Measurements from ENCODE around the gene INKA1.

The INKA1 gene

GRCh38 chr3:49799761-49800160 is 3.3 kb upstream of the INKA1 start, which contains the start of gene CDHR4:
CDHR4 (minus strand) TSS chr3:49799873; CDS start chr3:49799812, 61 bp downstream.
- ChIA-PET POLR2A (interaction anchor here (0.9 kb wide), 1 partner anchor 13 kb away, joined by 3 read pairs; the partner anchor contains the start of gene IP6K1), CTCF (interaction anchor here (1.0 to 25.2 kb wide), 5 partner anchors 11 to 69 kb away, joined by 3 to 558 read pairs (median 3); no protein-coding TSS in a partner anchor)
- no peak for DNase-seq (ENCODE audit: extremely low spot score)
- TF ChIP-seq CTCF (IDR thresholded peaks at IDR 0.05; ENCODE audit: control extremely low read depth, extremely low read depth, low read depth, missing control alignments): no peak

- DNase-seq (ENCODE audit: extremely low spot score): no peak
- ChIA-PET POLR2A (no interaction called here), CTCF (interaction anchor here (1.0 to 25.2 kb wide), 4 partner anchors 9 to 54 kb away, joined by 4 to 558 read pairs (median 28); partner anchors contain the start of gene TRAIP)
- TF ChIP-seq CTCF (IDR thresholded peaks at IDR 0.05; ENCODE audit: control extremely low read depth, extremely low read depth, low read depth, missing control alignments): no peak
Observed at GRCh38 chr3:49801160-49801559, 1.9 kb upstream of the INKA1 start.

- DNase-seq (ENCODE audit: extremely low spot score): peak; percentile 48
- ChIA-PET POLR2A (interaction anchor here (0.6 to 1.6 kb wide), 8 partner anchors 10 to 408 kb away, joined by 3 to 8 read pairs (median 4); partner anchors contain the start of genes IP6K1 and UBA7), CTCF (interaction anchor here (0.6 to 25.2 kb wide), 34 partner anchors 9 to 503 kb away, joined by 3 to 558 read pairs (median 4); partner anchors contain the start of genes AMIGO3, IP6K1, MON1A and RBM6)
- no peak for TF ChIP-seq CTCF (IDR thresholded peaks at IDR 0.05; ENCODE audit: control extremely low read depth, extremely low read depth, low read depth, missing control alignments)
Observed at GRCh38 chr3:49803465-49804140, 542 bp downstream of the INKA1 start.

GRCh38 chr3:49804141-49805041 is 1.3 kb downstream of the INKA1 start:
- POLR2A ChIA-PET: interaction anchor here (1.1 to 1.6 kb wide), 3 partner anchors 9 to 23 kb away, joined by 3 to 8 read pairs (median 6); partner anchors contain the start of genes IP6K1 and UBA7
- no peak for TF ChIP-seq CTCF (IDR thresholded peaks at IDR 0.05; ENCODE audit: control extremely low read depth, extremely low read depth, low read depth, missing control alignments)
- CTCF ChIA-PET: interaction anchor here (1.3 to 25.2 kb wide), 10 partner anchors 9 to 265 kb away, joined by 3 to 558 read pairs (median 14); partner anchors contain the start of genes IP6K1 and UBA7
- DNase-seq (ENCODE audit: extremely low spot score): no peak

- DNase-seq (ENCODE audit: extremely low spot score): no peak
- ChIA-PET CTCF (interaction anchor here (1.0 to 25.2 kb wide), 5 partner anchors 8 to 265 kb away, joined by 3 to 558 read pairs (median 6); partner anchors contain the start of gene UBA7), POLR2A (interaction anchor here (0.7 to 1.1 kb wide), 3 partner anchors 8 to 187 kb away, joined by 3 to 4 read pairs (median 3); partner anchors contain the start of gene UBA7)
- no peak for TF ChIP-seq CTCF (IDR thresholded peaks at IDR 0.05; ENCODE audit: control extremely low read depth, extremely low read depth, low read depth, missing control alignments)
Observed at GRCh38 chr3:49805367-49805782, 2.3 kb downstream of the INKA1 start.
